Spleen (tissue), 11 donors: Measurements from ENCODE around the gene NOPCHAP1. TPM values are rescaled to one million over a fixed set of nuclear protein-coding genes. Genes with fewer than 3 reads are reported as not detected.

Experiments
- DNase-seq: peaks from one replicate; pipeline ENCODE4 v3.0.0-alpha.2; 2020
- H3K27ac ChIP-seq, 8 donors: fragments of 200-600 bp; sonication (generic) in 7 of 8; 1 replicate in 4 of 8; 2 replicates in 4 of 8; pipeline versions ENCODE4 v1.5.0 to v1.8.0; 2016 to 2021; ENCODE audit warnings: inconsistent platforms in 4 of 8, mild to moderate bottlenecking in 4 of 8, moderate library complexity in 1 of 8
- H3K27me3 ChIP-seq, 7 donors: fragments of 200-600 bp; sonication (generic) in 6 of 7; replicated peaks in 1 of 7; 1 replicate in 4 of 7; 2 replicates in 3 of 7; pipeline versions ENCODE4 v1.5.0 to v1.8.0; 2016 to 2021; ENCODE audit warnings: inconsistent platforms in 3 of 7, mild to moderate bottlenecking in 1 of 7
- H3K36me3 ChIP-seq, 6 donors: fragments of 200-600 bp; sonication (generic) in 5 of 6; 1 replicate in 4 of 6; 2 replicates in 2 of 6; pipeline versions ENCODE4 v1.5.0 to v1.8.0; 2016 to 2021; ENCODE audit warnings: inconsistent platforms in 2 of 6
- H3K4me1 ChIP-seq, 6 donors: fragments of 200-600 bp; sonication (generic) in 5 of 6; 1 replicate in 3 of 6; 2 replicates in 3 of 6; pipeline versions ENCODE4 v1.5.0 to v1.8.0; 2016 to 2021; ENCODE audit warnings: inconsistent platforms in 3 of 6
- H3K4me3 ChIP-seq, 8 donors: fragments of 200-600 bp; sonication (generic) in 7 of 8; 1 replicate in 4 of 8; 2 replicates in 4 of 8; pipeline versions ENCODE4 v1.5.0 to v1.8.0; 2016 to 2021; ENCODE audit warnings: inconsistent platforms in 4 of 8, mild to moderate bottlenecking in 4 of 8, moderate library complexity in 2 of 8
- H3K9me3 ChIP-seq, 8 donors: fragments of 200-600 bp; sonication (generic) in 7 of 8; 1 replicate in 4 of 8; 2 replicates in 4 of 8; pipeline versions ENCODE4 v1.5.0 to v1.8.0; 2016 to 2021; ENCODE audit warnings: inconsistent platforms in 4 of 8
- POLR2A ChIP-seq, 3 donors: fragments of 450-650 bp; IDR thresholded peaks; one replicate each; pipeline ENCODE4 v1.5.1; 2017; ENCODE audit warnings: antibody characterized with exemption in 3 of 3, mild to moderate bottlenecking in 1 of 3
- POLR2AphosphoS5 ChIP-seq, 3 donors: sonication (generic); formaldehyde crosslinking; IDR thresholded peaks; one replicate each; pipeline ENCODE4 v1.5.1; 2017; ENCODE audit warnings: antibody characterized with exemption in 3 of 3
- WGBS, 5 donors: extraction: QIAGEN DNeasy Blood & Tissue Kit in 3 of 5; methylation state at CpG; one replicate each; pipeline versions ENCODE4 v1.1.5 to v1.1.7; 2013 to 2018; 5-methylcytosine and 5-hydroxymethylcytosine counted together
- intact Hi-C: fragments of 100-400 bp; cut with DNase I; formaldehyde crosslinking; loops from one replicate; pipeline ENCODE4 v1.15.0; 2023; ENCODE audit warnings: low total_unique reads
- polyA plus RNA-seq, 3 donors: library from polyadenylated mRNA; stranded (reverse); fragments of 200-250 nt; gene quantifications; one replicate each; pipeline ENCODE4 v1.2.1, GENCODE V29; 2013
- total RNA-seq, 7 donors: library from RNA; depleted of rRNA in 3 of 7; stranded (reverse); fragments of >200 nt in 3 of 7; fragmentation: NEBNext Ultra II Directional in 4 of 7; extraction: Animal tissue kit (Norgen Biotek cat#: 25700) in 4 of 7; gene quantifications; one replicate each; pipeline versions ENCODE4 v1.1.0 to v1.2.1, GENCODE V29; 2016 to 2021
- TF ChIP-seq, protein P1 (sequence below), 11 experiments: fragments of 200-600 bp in 7 of 11; fragments of 450-650 bp in 4 of 11; sonication (generic) in 4 of 11; IDR thresholded peaks in 8 of 11; conservative IDR thresholded peaks in 3 of 11; 1 replicate in 7 of 11; 2 replicates in 4 of 11; pipeline versions ENCODE4 v1.4.0 to v1.8.0; 2016 to 2021; ENCODE audit warnings: antibody characterized with exemption in 11 of 11, inconsistent platforms in 4 of 11, mild to moderate bottlenecking in 1 of 11
- donor health status: healthy with polysubstance abuse.
- donor health status: DM: no; HTN: no; CAD: no; lungs with moderate emphysema.
- donor health status: DM: no; HTN: no; CAD: no.
- donor health status: Bipolar disorder and iron deficiency.
- donor health status: healthy.
- donor health status: DM: no; HTN: no; CAD: no.
- donor health status: DM: yes; HTN: yes; CAD: no.

The NOPCHAP1 gene
- total and polyA plus RNA-seq, 10 donors, result 2.5 to 15.1 (median 10.8) TPM

GRCh38 chr12:105026411-105026810 lies 40.3 kb downstream of the NOPCHAP1 start:
- intact Hi-C loops, result no loop called here
- Histone ChIP-seq H3K36me3 (no peaks in the 10 kb centered on the region), H3K27me3 (no peaks in the 10 kb centered on the region), H3K4me3 (no peak overlapping the region), H3K4me1 (peaks cover 0 to 10% (median 0%) of the 10 kb centered on the region in 6 donors), H3K9me3 (no peaks in the 10 kb centered on the region), H3K27ac (no peak overlapping the region)
- no peak for TF ChIP-seq POLR2AphosphoS5 (IDR thresholded peaks at IDR 0.05)
- TF ChIP-seq POLR2A (IDR thresholded peaks at IDR 0.05), result no peak
- TF ChIP-seq, protein P1, sequence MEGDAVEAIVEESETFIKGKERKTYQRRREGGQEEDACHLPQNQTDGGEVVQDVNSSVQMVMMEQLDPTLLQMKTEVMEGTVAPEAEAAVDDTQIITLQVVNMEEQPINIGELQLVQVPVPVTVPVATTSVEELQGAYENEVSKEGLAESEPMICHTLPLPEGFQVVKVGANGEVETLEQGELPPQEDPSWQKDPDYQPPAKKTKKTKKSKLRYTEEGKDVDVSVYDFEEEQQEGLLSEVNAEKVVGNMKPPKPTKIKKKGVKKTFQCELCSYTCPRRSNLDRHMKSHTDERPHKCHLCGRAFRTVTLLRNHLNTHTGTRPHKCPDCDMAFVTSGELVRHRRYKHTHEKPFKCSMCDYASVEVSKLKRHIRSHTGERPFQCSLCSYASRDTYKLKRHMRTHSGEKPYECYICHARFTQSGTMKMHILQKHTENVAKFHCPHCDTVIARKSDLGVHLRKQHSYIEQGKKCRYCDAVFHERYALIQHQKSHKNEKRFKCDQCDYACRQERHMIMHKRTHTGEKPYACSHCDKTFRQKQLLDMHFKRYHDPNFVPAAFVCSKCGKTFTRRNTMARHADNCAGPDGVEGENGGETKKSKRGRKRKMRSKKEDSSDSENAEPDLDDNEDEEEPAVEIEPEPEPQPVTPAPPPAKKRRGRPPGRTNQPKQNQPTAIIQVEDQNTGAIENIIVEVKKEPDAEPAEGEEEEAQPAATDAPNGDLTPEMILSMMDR (IDR thresholded peaks at IDR 0.05 in 8 of 11, conservative IDR thresholded peaks at IDR 0.05 in 3 of 11), result no peak
- WGBS, 5 donors, result 91 to 95% (median 93%) methylated on average over 4 of the region's 4 CpGs
- no peak for DNase-seq

- Histone ChIP-seq H3K4me3 (no peak overlapping the region), H3K36me3 (no peaks in the 10 kb centered on the region), H3K27me3 (no peaks in the 10 kb centered on the region), H3K27ac (peak overlapping the region in 6 of 8 donors; percentile 20 to 53 (median 32)), H3K9me3 (no peaks in the 10 kb centered on the region), H3K4me1 (peaks cover 0 to 14% (median 0%) of the 10 kb centered on the region in 6 donors)
- 81 to 86% (median 82%) methylated on average over 9 of the region's 9 CpGs for WGBS, 5 donors
- TF ChIP-seq, protein P1 (IDR thresholded peaks at IDR 0.05 in 8 of 11, conservative IDR thresholded peaks at IDR 0.05 in 3 of 11), result no peak
- TF ChIP-seq POLR2AphosphoS5 (IDR thresholded peaks at IDR 0.05) (no peak), POLR2A (IDR thresholded peaks at IDR 0.05) (no peak)
- intact Hi-C loops, result no loop called here
- DNase-seq, result no peak
Measured at GRCh38 chr12:105030820-105031807, 45.0 kb downstream of the NOPCHAP1 start.

DNA sequence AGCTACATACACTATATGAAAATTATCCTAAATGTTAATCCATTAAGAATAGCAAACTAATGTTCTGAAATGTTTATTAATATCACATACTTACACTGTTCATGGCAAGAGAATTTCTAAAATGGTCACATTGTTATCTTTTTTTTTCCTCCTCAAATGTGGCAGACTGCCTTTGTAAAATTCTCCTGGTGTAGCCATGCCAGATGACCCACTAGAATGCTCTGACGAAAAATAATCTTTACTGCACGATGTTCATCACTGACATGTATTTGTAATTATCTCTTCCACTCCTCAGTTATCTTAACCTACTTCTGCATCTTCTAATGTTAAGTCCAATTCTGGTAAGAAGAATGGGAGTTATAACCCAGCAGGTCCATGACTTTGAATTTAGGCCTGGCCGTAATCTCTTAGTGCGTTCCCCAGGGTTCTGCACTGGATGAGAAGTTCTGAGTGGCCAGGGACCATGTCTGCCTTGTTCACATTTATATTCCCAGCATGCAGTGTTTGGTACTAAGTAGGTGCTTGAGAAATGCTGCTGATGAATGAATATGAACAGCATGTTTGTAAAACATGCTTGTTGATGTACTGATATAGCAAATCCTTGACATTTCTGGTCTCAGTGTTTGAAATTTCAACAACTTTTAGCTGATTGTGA lies 46.7 kb downstream of the NOPCHAP1 start:
- H3K4me1 ChIP-seq, result peaks cover 0 to 19% (median 1%) of the 10 kb centered on the region in 6 donors
- H3K9me3 ChIP-seq, result no peaks in the 10 kb centered on the region
- no peak overlapping the region for H3K27ac ChIP-seq
- TF ChIP-seq POLR2AphosphoS5 (IDR thresholded peaks at IDR 0.05) (no peak), POLR2A (IDR thresholded peaks at IDR 0.05) (no peak)
- TF ChIP-seq, protein P1 (IDR thresholded peaks at IDR 0.05 in 8 of 11, conservative IDR thresholded peaks at IDR 0.05 in 3 of 11), result no peak
- no peak overlapping the region for H3K4me3 ChIP-seq
- H3K27me3 ChIP-seq, result no peaks in the 10 kb centered on the region
- 93 to 98% (median 94%) methylated on average over 4 of the region's 4 CpGs for WGBS, 5 donors
- no peak for DNase-seq
- intact Hi-C loops, result no loop called here
- no peaks in the 10 kb centered on the region for H3K36me3 ChIP-seq

DNA sequence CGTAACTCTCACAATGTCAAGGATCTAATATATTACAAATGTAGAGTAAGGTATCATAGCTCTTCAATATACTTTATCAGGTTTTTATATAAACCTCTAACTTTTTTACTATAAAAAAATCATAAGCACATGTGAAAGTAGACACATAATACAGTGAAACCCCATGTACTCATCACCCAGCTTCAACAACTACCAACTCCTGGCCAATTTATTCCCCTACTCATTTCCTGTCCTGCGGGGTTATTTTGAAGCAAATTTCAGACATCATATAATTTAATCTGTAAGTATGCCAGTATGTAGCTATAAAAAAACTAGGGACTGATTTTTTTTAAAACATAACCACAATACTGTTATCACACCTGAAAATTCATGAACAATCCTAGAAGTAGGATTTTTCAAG lies 47.7 kb downstream of the NOPCHAP1 start:
- TF ChIP-seq, protein P1 (IDR thresholded peaks at IDR 0.05 in 8 of 11, conservative IDR thresholded peaks at IDR 0.05 in 3 of 11), result no peak
- TF ChIP-seq POLR2AphosphoS5 (IDR thresholded peaks at IDR 0.05) (no peak), POLR2A (IDR thresholded peaks at IDR 0.05) (no peak)
- no peak for DNase-seq
- intact Hi-C loops, result no loop called here
- Histone ChIP-seq H3K27me3 (no peaks in the 10 kb centered on the region), H3K27ac (no peak overlapping the region), H3K9me3 (no peaks in the 10 kb centered on the region), H3K36me3 (no peaks in the 10 kb centered on the region), H3K4me3 (no peak overlapping the region), H3K4me1 (peaks cover 0 to 19% (median 1%) of the 10 kb centered on the region in 6 donors)
- 63 to 74% (median 66%) methylated on average over 2 of the region's 2 CpGs for WGBS, 5 donors
